SH-SY5Y (cell line): ENCODE data around the gene FXYD7.

Source experiments
- GATA2 ChIP-seq: IDR thresholded peaks from 2 replicates; pipeline ENCODE4 v1.6.1; 2011; ENCODE audit warnings: mild to moderate bottlenecking, low read depth, low read length
- GATA3 ChIP-seq: IDR thresholded peaks from 2 replicates; pipeline ENCODE4 v1.6.1; 2011; ENCODE audit warnings: low read depth, mild to moderate bottlenecking, low read length, moderate library complexity

- TF ChIP-seq GATA2 = no peak
- TF ChIP-seq GATA3 = no peak
These were observed 28.5 kb upstream of the FXYD7 start for GRCh38 chr19:35114353-35115176.
